Stimulated activated naive CD8-positive, alpha-beta T cell treated with anti-CD3 and anti-CD28 coated beads, Interleukin-15, Interleukin-2, amounts not matched to agents 100 ng/mL and 50 ng/mL, for 24 hours (primary cell): ENCODE results near the gene URB2.

Experiments used
- H3K27ac Mint-ChIP-seq: one replicate; pipeline ENCODE4 v1.8.0; 2021; ENCODE audit warnings: mild to moderate bottlenecking, mixed read lengths
- H3K27me3 Mint-ChIP-seq: one replicate; pipeline ENCODE4 v1.8.0; 2021; ENCODE audit warnings: mixed read lengths
- H3K36me3 Mint-ChIP-seq: one replicate; pipeline ENCODE4 v1.8.0; 2021; ENCODE audit warnings: low read depth, mixed read lengths
- H3K4me1 Mint-ChIP-seq: one replicate; pipeline ENCODE4 v1.8.0; 2021; ENCODE audit warnings: low read depth, mixed read lengths
- H3K4me3 Mint-ChIP-seq: one replicate; pipeline ENCODE4 v1.8.0; 2021; ENCODE audit warnings: mild to moderate bottlenecking, mixed read lengths
- H3K9me3 Mint-ChIP-seq: one replicate; pipeline ENCODE4 v1.8.0; 2021; ENCODE audit warnings: mixed read lengths

Gene URB2

GRCh38 chr1:229624521-229625070 lies 1.5 kb upstream of the URB2 start:
- H3K4me3 Mint-ChIP-seq, result peak overlapping the region; percentile 96
- H3K36me3 Mint-ChIP-seq, result peaks cover 41% of the 10 kb centered on the region
- H3K4me1 Mint-ChIP-seq, result peaks cover 73% of the 10 kb centered on the region
- no peaks in the 10 kb centered on the region for H3K27me3 Mint-ChIP-seq
- H3K27ac Mint-ChIP-seq, result peak overlapping the region; percentile 87
- no peaks in the 10 kb centered on the region for H3K9me3 Mint-ChIP-seq

GRCh38 chr1:229625071-229625914 lies 754 bp upstream of the URB2 start:
- Mint-ChIP-seq H3K9me3 (no peaks in the 10 kb centered on the region), H3K27ac (peak overlapping the region; percentile 87), H3K36me3 (peaks cover 43% of the 10 kb centered on the region), H3K27me3 (no peaks in the 10 kb centered on the region), H3K4me3 (peak overlapping the region; percentile 96), H3K4me1 (peaks cover 73% of the 10 kb centered on the region)

- peaks cover 74% of the 10 kb centered on the region for H3K4me1 Mint-ChIP-seq
- no peaks in the 10 kb centered on the region for H3K9me3 Mint-ChIP-seq
- no peaks in the 10 kb centered on the region for H3K27me3 Mint-ChIP-seq
- H3K36me3 Mint-ChIP-seq, result peaks cover 46% of the 10 kb centered on the region
- H3K27ac Mint-ChIP-seq, result peak overlapping the region; percentile 96
- peak overlapping the region; percentile 91 for H3K4me3 Mint-ChIP-seq
These were observed 956 bp downstream of the URB2 start for GRCh38 chr1:229627003-229627402.

GRCh38 chr1:229629261-229629660 lies 3.2 kb downstream of the URB2 start:
- Mint-ChIP-seq H3K9me3 (no peaks in the 10 kb centered on the region), H3K4me3 (no peak overlapping the region), H3K27me3 (no peaks in the 10 kb centered on the region), H3K27ac (no peak overlapping the region), H3K4me1 (peaks cover 53% of the 10 kb centered on the region), H3K36me3 (peaks cover 56% of the 10 kb centered on the region)

- Mint-ChIP-seq H3K27ac (no peak overlapping the region), H3K9me3 (no peaks in the 10 kb centered on the region), H3K27me3 (no peaks in the 10 kb centered on the region), H3K36me3 (peaks cover 69% of the 10 kb centered on the region), H3K4me1 (peaks cover 44% of the 10 kb centered on the region), H3K4me3 (no peak overlapping the region)
These were observed 5.1 kb downstream of the URB2 start for GRCh38 chr1:229631148-229631547.

GRCh38 chr1:229631966-229632365 lies 5.9 kb downstream of the URB2 start:
- no peak overlapping the region for H3K4me3 Mint-ChIP-seq
- no peaks in the 10 kb centered on the region for H3K9me3 Mint-ChIP-seq
- H3K36me3 Mint-ChIP-seq, result peaks cover 77% of the 10 kb centered on the region
- H3K27me3 Mint-ChIP-seq, result no peaks in the 10 kb centered on the region
- H3K27ac Mint-ChIP-seq, result no peak overlapping the region
- H3K4me1 Mint-ChIP-seq, result peaks cover 40% of the 10 kb centered on the region

GRCh38 chr1:229636042-229636441 lies 10.0 kb downstream of the URB2 start:
- Mint-ChIP-seq H3K36me3 (peaks cover 82% of the 10 kb centered on the region), H3K27me3 (no peaks in the 10 kb centered on the region), H3K9me3 (no peaks in the 10 kb centered on the region), H3K4me1 (peaks cover 7% of the 10 kb centered on the region), H3K4me3 (no peak overlapping the region), H3K27ac (no peak overlapping the region)

GRCh38 chr1:229637746-229638145 lies 11.7 kb downstream of the URB2 start:
- no peaks in the 10 kb centered on the region for H3K4me1 Mint-ChIP-seq
- peaks cover 75% of the 10 kb centered on the region for H3K36me3 Mint-ChIP-seq
- H3K27ac Mint-ChIP-seq, result no peak overlapping the region
- H3K4me3 Mint-ChIP-seq, result no peak overlapping the region
- no peaks in the 10 kb centered on the region for H3K9me3 Mint-ChIP-seq
- no peaks in the 10 kb centered on the region for H3K27me3 Mint-ChIP-seq

GRCh38 chr1:229640455-229640854 lies 14.4 kb downstream of the URB2 start:
- H3K36me3 Mint-ChIP-seq, result peaks cover 77% of the 10 kb centered on the region
- no peaks in the 10 kb centered on the region for H3K27me3 Mint-ChIP-seq
- no peak overlapping the region for H3K4me3 Mint-ChIP-seq
- H3K27ac Mint-ChIP-seq, result no peak overlapping the region
- no peaks in the 10 kb centered on the region for H3K9me3 Mint-ChIP-seq
- H3K4me1 Mint-ChIP-seq, result no peaks in the 10 kb centered on the region

- Mint-ChIP-seq H3K27ac (no peak overlapping the region), H3K36me3 (peaks cover 77% of the 10 kb centered on the region), H3K4me3 (no peak overlapping the region)
These were observed 15.3 kb downstream of the URB2 start for GRCh38 chr1:229641306-229641705.

GRCh38 chr1:229642376-229642775 lies 16.3 kb downstream of the URB2 start:
- Mint-ChIP-seq H3K9me3 (no peaks in the 10 kb centered on the region), H3K4me3 (no peak overlapping the region), H3K27me3 (no peaks in the 10 kb centered on the region), H3K4me1 (no peaks in the 10 kb centered on the region), H3K27ac (no peak overlapping the region), H3K36me3 (peaks cover 77% of the 10 kb centered on the region)

More at GRCh38 chr1:229641306-229641705, 15.3 kb downstream of the URB2 start:
- Mint-ChIP-seq H3K4me1 (no peaks in the 10 kb centered on the region), H3K9me3 (no peaks in the 10 kb centered on the region), H3K27me3 (no peaks in the 10 kb centered on the region)

GRCh38 chr1:229642970-229643369 lies 16.9 kb downstream of the URB2 start:
- H3K36me3 Mint-ChIP-seq, result peaks cover 77% of the 10 kb centered on the region

GRCh38 chr1:229643996-229644745 lies 18.1 kb downstream of the URB2 start:
- H3K27ac Mint-ChIP-seq, result no peak overlapping the region
- H3K27me3 Mint-ChIP-seq, result no peaks in the 10 kb centered on the region
- H3K4me3 Mint-ChIP-seq, result no peak overlapping the region
- H3K4me1 Mint-ChIP-seq, result no peaks in the 10 kb centered on the region
- peaks cover 76% of the 10 kb centered on the region for H3K36me3 Mint-ChIP-seq
- H3K9me3 Mint-ChIP-seq, result no peaks in the 10 kb centered on the region

More at GRCh38 chr1:229642970-229643369, 16.9 kb downstream of the URB2 start:
- Mint-ChIP-seq H3K9me3 (no peaks in the 10 kb centered on the region), H3K27me3 (no peaks in the 10 kb centered on the region), H3K4me1 (no peaks in the 10 kb centered on the region), H3K4me3 (no peak overlapping the region), H3K27ac (no peak overlapping the region)

GRCh38 chr1:229645324-229645993 lies 19.4 kb downstream of the URB2 start:
- no peaks in the 10 kb centered on the region for H3K27me3 Mint-ChIP-seq
- H3K4me1 Mint-ChIP-seq, result no peaks in the 10 kb centered on the region
- H3K4me3 Mint-ChIP-seq, result no peak overlapping the region
- H3K36me3 Mint-ChIP-seq, result peaks cover 73% of the 10 kb centered on the region
- no peaks in the 10 kb centered on the region for H3K9me3 Mint-ChIP-seq
- peak overlapping the region; percentile 26 for H3K27ac Mint-ChIP-seq

GRCh38 chr1:229648406-229648805 lies 22.4 kb downstream of the URB2 start:
- Mint-ChIP-seq H3K4me1 (no peaks in the 10 kb centered on the region), H3K36me3 (peaks cover 75% of the 10 kb centered on the region), H3K9me3 (no peaks in the 10 kb centered on the region), H3K27ac (no peak overlapping the region), H3K27me3 (no peaks in the 10 kb centered on the region), H3K4me3 (no peak overlapping the region)
